SK-N-SH (cell line): ENCODE data around the gene WDR86. TPM values are rescaled to one million over a fixed set of nuclear protein-coding genes. Genes with fewer than 3 reads are reported as not detected.

Experiments
- CTCF ChIA-PET: fragments of 300-600, 350-600 bp; formaldehyde crosslinking; extraction: SDS; loops from one replicate; lab custom pipeline; 2021; lab: Yijun Ruan, JAX
- POLR2A ChIA-PET: fragments of 350-600 bp; sonication (Branson Sonifier 250); formaldehyde crosslinking; extraction: SDS; loops from one replicate; lab custom pipeline; 2020; ENCODE audit warnings: antibody characterized with exemption, inconsistent platforms; lab: Yijun Ruan, JAX
- DNase-seq: peaks from one replicate; pipeline ENCODE4 v3.0.0; 2012
- H2AFZ ChIP-seq: fragments of 200-600 bp; sonication (generic); 2 replicates; pipeline ENCODE4 v1.8.1; 2016; ENCODE audit warnings: antibody characterized with exemption, mild to moderate bottlenecking, low read depth
- H3F3A ChIP-seq: fragments of 200-600 bp; sonication (generic); replicated peaks from 2 replicates; pipeline ENCODE3; 2016; ENCODE audit warnings: antibody characterized with exemption, mild to moderate bottlenecking; ENCODE audit not compliant: insufficient read depth
- H3K27ac ChIP-seq, 2 experiments: fragments of 200-500 bp in 1 of 2; fragments of 200-600 bp in 1 of 2; sonication (Bioruptor generic) in 1 of 2; sonication (generic), shearing (Covaris generic) in 1 of 2; 2 replicates each; pipeline versions ENCODE4 v1.5.1 to v1.6.1; 2014 to 2016; ENCODE audit warnings: low read depth in 2 of 2, inconsistent platforms in 1 of 2, low read length in 1 of 2, mild to moderate bottlenecking in 1 of 2, mixed read lengths in 1 of 2
- H3K27me3 ChIP-seq: fragments of 200-600 bp; sonication (generic), shearing (Covaris generic); 2 replicates; pipeline ENCODE4 v1.6.1; 2016; ENCODE audit warnings: mixed run types; ENCODE audit not compliant: insufficient read depth
- H3K36me3 ChIP-seq, 2 experiments: fragments of 200-500 bp in 1 of 2; fragments of 200-600 bp in 1 of 2; sonication (Bioruptor generic) in 1 of 2; sonication (generic) in 1 of 2; replicated peaks in 1 of 2; 2 replicates each; pipeline versions ENCODE3 to v1.5.1; 2014 to 2016; ENCODE audit warnings: low read length in 1 of 2, mild to moderate bottlenecking in 1 of 2; ENCODE audit not compliant: insufficient read depth in 2 of 2, control insufficient read depth in 1 of 2
- H3K4me1 ChIP-seq, 2 experiments: fragments of 200-500 bp in 1 of 2; fragments of 200-600 bp in 1 of 2; sonication (Bioruptor generic) in 1 of 2; sonication (generic), shearing (Covaris generic) in 1 of 2; 2 replicates each; pipeline versions ENCODE4 v1.5.1 to v1.6.1; 2014 to 2016; ENCODE audit warnings: low read depth in 1 of 2, low read length in 1 of 2, mixed run types in 1 of 2; ENCODE audit not compliant: insufficient read depth in 2 of 2, control insufficient read depth in 1 of 2
- H3K4me2 ChIP-seq: fragments of 200-600 bp; sonication (generic), shearing (Covaris generic); 2 replicates; pipeline ENCODE4 v1.6.1; 2017; ENCODE audit warnings: mixed run types
- H3K4me3 ChIP-seq, 2 experiments: fragments of 200-500 bp in 1 of 2; fragments of 200-600 bp in 1 of 2; sonication (Bioruptor generic) in 1 of 2; sonication (generic), shearing (Covaris generic) in 1 of 2; 2 replicates each; pipeline versions ENCODE4 v1.5.1 to v1.8.1; 2014 to 2016; ENCODE audit warnings: low read depth in 2 of 2, inconsistent platforms in 1 of 2, low read length in 1 of 2, mild to moderate bottlenecking in 1 of 2, mixed read lengths in 1 of 2, moderate library complexity in 1 of 2
- H3K79me2 ChIP-seq: fragments of 200-600 bp; sonication (generic); 2 replicates; pipeline ENCODE4 v1.8.1; 2017; ENCODE audit warnings: mild to moderate bottlenecking; ENCODE audit not compliant: insufficient read depth
- H3K9ac ChIP-seq: fragments of 200-600 bp; sonication (generic); 2 replicates; pipeline ENCODE4 v1.6.1; 2017; ENCODE audit warnings: mixed run types
- H3K9me2 ChIP-seq: fragments of 200-600 bp; sonication (generic); 2 replicates; pipeline ENCODE4 v1.6.1; 2017; ENCODE audit warnings: mixed run types
- H3K9me3 ChIP-seq: fragments of 200-600 bp; sonication (generic); 2 replicates; pipeline ENCODE4 v1.6.1; 2017; ENCODE audit warnings: mixed run types, mild to moderate bottlenecking, moderate library complexity
- H4K20me1 ChIP-seq: fragments of 200-600 bp; sonication (generic); 2 replicates; pipeline ENCODE4 v1.6.1; 2017; ENCODE audit warnings: mild to moderate bottlenecking, mixed run types; ENCODE audit not compliant: insufficient read depth
- EZH2phosphoT487 ChIP-seq: fragments of 200-600 bp; sonication (generic); IDR thresholded peaks from 2 replicates; pipeline ENCODE4 v1.6.1; 2017; ENCODE audit warnings: low read depth, mixed run types, mild to moderate bottlenecking, antibody characterized with exemption, moderate library complexity, borderline replicate concordance
- FOSL2 ChIP-seq: IDR thresholded peaks from 2 replicates; pipeline ENCODE4 v1.4.0; 2012; ENCODE audit warnings: low read depth, mild to moderate bottlenecking, moderate library complexity, borderline replicate concordance
- FOXJ3 ChIP-seq: sonication (generic); formaldehyde crosslinking; IDR thresholded peaks from 2 replicates; pipeline ENCODE4 v1.5.1; 2020; ENCODE audit warnings: mild to moderate bottlenecking, missing genetic modification reagents
- FOXM1 ChIP-seq: IDR thresholded peaks from 2 replicates; pipeline ENCODE4 v1.4.0; 2012; ENCODE audit warnings: low read depth, mild to moderate bottlenecking
- GATA2 ChIP-seq: sonication (generic); formaldehyde crosslinking; IDR thresholded peaks from 2 replicates; pipeline ENCODE4 v1.5.0; 2020; ENCODE audit warnings: mild to moderate bottlenecking, missing genetic modification reagents
- MEF2A ChIP-seq: IDR thresholded peaks from 2 replicates; pipeline ENCODE4 v1.4.0; 2012; ENCODE audit warnings: low read depth, borderline replicate concordance
- NFIC ChIP-seq: IDR thresholded peaks from 2 replicates; pipeline ENCODE4 v1.4.0; 2012; ENCODE audit warnings: borderline replicate concordance
- RCOR1 ChIP-seq: fragments of 150-350 bp; IDR thresholded peaks from 2 replicates; pipeline ENCODE4 v1.6.1; 2017; ENCODE audit warnings: antibody characterized with exemption, low read length
- RFX5 ChIP-seq: IDR thresholded peaks from 2 replicates; pipeline ENCODE4 v1.6.1; 2012; ENCODE audit warnings: mild to moderate bottlenecking, improper control_type of control experiment, low read length
- RXRA ChIP-seq: IDR thresholded peaks from 2 replicates; pipeline ENCODE4 v1.4.0; 2012; ENCODE audit warnings: low read depth, mild to moderate bottlenecking, borderline replicate concordance
- SIN3A ChIP-seq: IDR thresholded peaks from 2 replicates; pipeline ENCODE4 v1.6.1; 2012; ENCODE audit warnings: low read depth, mild to moderate bottlenecking, low read length, moderate library complexity, borderline replicate concordance
- TAF1 ChIP-seq: IDR thresholded peaks from 2 replicates; pipeline ENCODE4 v1.6.1; 2012; ENCODE audit warnings: low read depth, mild to moderate bottlenecking, low read length, moderate library complexity, borderline replicate concordance
- YY1 ChIP-seq: IDR thresholded peaks from 2 replicates; pipeline ENCODE4 v1.4.0; 2012; ENCODE audit warnings: low read depth, mild to moderate bottlenecking
- WGBS: methylation state at CpG from one replicate; pipeline ENCODE4 v1.1.6; 2017; ENCODE audit warnings: low lambda C conversion rate; 5-methylcytosine and 5-hydroxymethylcytosine counted together
- polyA plus RNA-seq, 3 experiments: library from polyadenylated mRNA; depleted of rRNA; stranded (reverse); fragments of >200 nt; gene quantifications; 2 replicates each; pipeline ENCODE4 v1.2.3, GENCODE V29; 2012
- TF ChIP-seq, protein P1 (sequence below): fragments of 200-600 bp; sonication (generic); IDR thresholded peaks from 2 replicates; pipeline ENCODE4 v1.6.1; 2017; ENCODE audit warnings: antibody characterized with exemption, mild to moderate bottlenecking, moderate library complexity
- TF ChIP-seq, protein P2 (sequence below): IDR thresholded peaks from 2 replicates; pipeline ENCODE4 v1.4.0; 2012; ENCODE audit warnings: low read depth, borderline replicate concordance
- TF ChIP-seq, protein P3 (sequence below): IDR thresholded peaks from 2 replicates; pipeline ENCODE4 v1.4.0; 2012; ENCODE audit warnings: low read depth, borderline replicate concordance

WDR86 gene
- polyA plus RNA-seq, 1 of the 3 experiments (the other 2 are of a cell fraction): 1.0 TPM

DNA sequence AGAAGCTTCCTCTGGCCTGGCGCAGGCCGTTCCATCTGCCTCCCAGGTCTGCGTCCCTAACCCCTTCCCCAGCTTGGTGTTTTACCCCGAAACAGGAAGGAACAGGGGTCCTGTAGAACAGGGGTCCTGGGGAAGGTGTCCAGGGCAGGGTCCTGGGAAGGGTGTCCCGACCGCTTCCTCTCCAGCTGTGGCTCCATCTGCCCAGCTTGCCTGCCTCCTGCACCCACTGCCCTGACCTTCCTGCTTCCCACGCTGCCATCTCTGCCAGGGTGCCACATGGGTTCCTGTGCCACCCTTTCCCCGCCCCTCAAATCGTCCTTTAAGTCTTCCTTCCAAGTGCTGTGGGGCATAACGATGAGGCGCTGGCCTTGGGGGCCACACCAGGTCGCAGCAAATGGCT lies 32.4 kb downstream of the WDR86 start:
- H3K9me2 ChIP-seq: no peaks in the 10 kb centered on the region
- CTCF ChIA-PET: interaction anchor here (1.0 to 8.2 kb wide), 5 partner anchors 9 to 382 kb away, joined by 3 to 40 read pairs (median 6); partner anchors contain the start of gene WDR86
- POLR2A ChIA-PET: no interaction called here
- peaks cover 0 to 19% of the 10 kb centered on the region in 2 experiments; a peak in 1 of 4 replicates for H3K4me1 ChIP-seq
- H3K9me3 ChIP-seq: no peaks in the 10 kb centered on the region
- H3K27me3 ChIP-seq: no peaks in the 10 kb centered on the region
- H3F3A ChIP-seq: peaks cover 4% of the 10 kb centered on the region
- H3K27ac ChIP-seq: no peak overlapping the region
- TF ChIP-seq GATA2 (CRISPR knock-in tag): no peak
- no peak for TF ChIP-seq TAF1
- TF ChIP-seq YY1: no peak
- TF ChIP-seq RXRA: no peak
- TF ChIP-seq, protein P1, sequence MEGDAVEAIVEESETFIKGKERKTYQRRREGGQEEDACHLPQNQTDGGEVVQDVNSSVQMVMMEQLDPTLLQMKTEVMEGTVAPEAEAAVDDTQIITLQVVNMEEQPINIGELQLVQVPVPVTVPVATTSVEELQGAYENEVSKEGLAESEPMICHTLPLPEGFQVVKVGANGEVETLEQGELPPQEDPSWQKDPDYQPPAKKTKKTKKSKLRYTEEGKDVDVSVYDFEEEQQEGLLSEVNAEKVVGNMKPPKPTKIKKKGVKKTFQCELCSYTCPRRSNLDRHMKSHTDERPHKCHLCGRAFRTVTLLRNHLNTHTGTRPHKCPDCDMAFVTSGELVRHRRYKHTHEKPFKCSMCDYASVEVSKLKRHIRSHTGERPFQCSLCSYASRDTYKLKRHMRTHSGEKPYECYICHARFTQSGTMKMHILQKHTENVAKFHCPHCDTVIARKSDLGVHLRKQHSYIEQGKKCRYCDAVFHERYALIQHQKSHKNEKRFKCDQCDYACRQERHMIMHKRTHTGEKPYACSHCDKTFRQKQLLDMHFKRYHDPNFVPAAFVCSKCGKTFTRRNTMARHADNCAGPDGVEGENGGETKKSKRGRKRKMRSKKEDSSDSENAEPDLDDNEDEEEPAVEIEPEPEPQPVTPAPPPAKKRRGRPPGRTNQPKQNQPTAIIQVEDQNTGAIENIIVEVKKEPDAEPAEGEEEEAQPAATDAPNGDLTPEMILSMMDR: no peak
- TF ChIP-seq MEF2A: no peak
- no peak overlapping the region for H3K9ac ChIP-seq
- H3K4me2 ChIP-seq: no peak overlapping the region
- no peaks in the 10 kb centered on the region for H4K20me1 ChIP-seq
- no peaks in the 10 kb centered on the region for H3K79me2 ChIP-seq
- no peak overlapping the region for H2AFZ ChIP-seq
- peak; percentile 33 for DNase-seq
- peaks cover 23 to 62% of the 10 kb centered on the region in 2 experiments for H3K36me3 ChIP-seq
- no peak overlapping the region for H3K4me3 ChIP-seq
- WGBS: 90% methylated on average over 10 of the region's 12 CpGs

DNA sequence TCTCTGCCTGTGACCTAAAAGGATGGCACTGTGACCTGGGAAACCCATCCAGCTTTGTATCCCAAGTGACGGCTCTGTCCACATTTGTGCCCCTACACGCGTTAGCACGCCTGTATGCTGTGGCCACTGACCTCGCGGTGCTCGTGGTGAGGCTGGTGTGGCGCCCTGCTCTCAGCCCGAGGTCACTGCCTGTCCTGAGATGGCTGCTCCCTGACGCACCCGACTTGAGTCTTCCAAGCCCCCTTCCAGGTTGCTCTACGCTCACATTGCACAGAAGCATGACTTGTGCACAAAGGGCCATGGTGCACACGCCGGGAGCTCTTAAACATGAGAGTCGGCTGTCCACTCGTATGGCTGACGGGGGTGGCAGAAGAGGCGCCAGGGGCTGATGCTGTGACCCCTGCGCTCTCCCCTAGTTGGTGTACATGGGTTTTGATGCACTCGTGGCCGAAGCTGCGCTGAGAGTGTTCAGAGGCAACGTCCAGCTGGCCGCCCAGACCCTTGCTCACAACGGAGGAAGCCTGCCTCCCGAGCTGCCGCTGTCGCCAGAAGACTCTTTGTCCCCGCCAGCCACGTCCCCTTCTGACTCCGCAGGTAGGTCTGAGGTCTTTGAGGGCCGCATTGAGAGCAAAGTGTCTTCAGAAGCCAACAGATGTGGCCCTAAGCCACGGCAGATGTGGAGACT lies 33.5 kb downstream of the WDR86 start:
- H3K27ac ChIP-seq: no peak overlapping the region
- POLR2A ChIA-PET: no interaction called here
- peaks cover 0 to 21% of the 10 kb centered on the region in 2 experiments; a peak in 1 of 4 replicates for H3K4me1 ChIP-seq
- TF ChIP-seq YY1 (no peak), SIN3A (no peak), EZH2phosphoT487 (no peak), RCOR1 (no peak), FOSL2 (no peak), FOXJ3 (CRISPR knock-in tag) (no peak), RFX5 (no peak), NFIC (no peak), FOXM1 (no peak), GATA2 (CRISPR knock-in tag) (no peak)
- TF ChIP-seq, protein P2, sequence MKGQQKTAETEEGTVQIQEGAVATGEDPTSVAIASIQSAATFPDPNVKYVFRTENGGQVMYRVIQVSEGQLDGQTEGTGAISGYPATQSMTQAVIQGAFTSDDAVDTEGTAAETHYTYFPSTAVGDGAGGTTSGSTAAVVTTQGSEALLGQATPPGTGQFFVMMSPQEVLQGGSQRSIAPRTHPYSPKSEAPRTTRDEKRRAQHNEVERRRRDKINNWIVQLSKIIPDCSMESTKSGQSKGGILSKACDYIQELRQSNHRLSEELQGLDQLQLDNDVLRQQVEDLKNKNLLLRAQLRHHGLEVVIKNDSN: no peak
- TF ChIP-seq, protein P3, sequence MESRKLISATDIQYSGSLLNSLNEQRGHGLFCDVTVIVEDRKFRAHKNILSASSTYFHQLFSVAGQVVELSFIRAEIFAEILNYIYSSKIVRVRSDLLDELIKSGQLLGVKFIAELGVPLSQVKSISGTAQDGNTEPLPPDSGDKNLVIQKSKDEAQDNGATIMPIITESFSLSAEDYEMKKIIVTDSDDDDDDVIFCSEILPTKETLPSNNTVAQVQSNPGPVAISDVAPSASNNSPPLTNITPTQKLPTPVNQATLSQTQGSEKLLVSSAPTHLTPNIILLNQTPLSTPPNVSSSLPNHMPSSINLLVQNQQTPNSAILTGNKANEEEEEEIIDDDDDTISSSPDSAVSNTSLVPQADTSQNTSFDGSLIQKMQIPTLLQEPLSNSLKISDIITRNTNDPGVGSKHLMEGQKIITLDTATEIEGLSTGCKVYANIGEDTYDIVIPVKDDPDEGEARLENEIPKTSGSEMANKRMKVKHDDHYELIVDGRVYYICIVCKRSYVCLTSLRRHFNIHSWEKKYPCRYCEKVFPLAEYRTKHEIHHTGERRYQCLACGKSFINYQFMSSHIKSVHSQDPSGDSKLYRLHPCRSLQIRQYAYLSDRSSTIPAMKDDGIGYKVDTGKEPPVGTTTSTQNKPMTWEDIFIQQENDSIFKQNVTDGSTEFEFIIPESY: no peak
- H3F3A ChIP-seq: peaks cover 4% of the 10 kb centered on the region
- DNase-seq: no peak
- no peak overlapping the region for H3K9ac ChIP-seq
- no peak overlapping the region for H2AFZ ChIP-seq
- no peaks in the 10 kb centered on the region for H4K20me1 ChIP-seq
- no peaks in the 10 kb centered on the region for H3K9me2 ChIP-seq
- H3K79me2 ChIP-seq: no peaks in the 10 kb centered on the region
- H3K36me3 ChIP-seq: peaks cover 23 to 68% of the 10 kb centered on the region in 2 experiments
- H3K27me3 ChIP-seq: no peaks in the 10 kb centered on the region
- no peaks in the 10 kb centered on the region for H3K9me3 ChIP-seq
- CTCF ChIA-PET: interaction anchor here (1.6 to 8.2 kb wide), 3 partner anchors 8 to 383 kb away, joined by 6 to 40 read pairs (median 13); no protein-coding TSS in a partner anchor
- H3K4me3 ChIP-seq: no peak overlapping the region
- H3K4me2 ChIP-seq: no peak overlapping the region
- 97% methylated on average over 26 of the region's 33 CpGs for WGBS
